GM18502 (cell line): Measurements from ENCODE around the gene RCBTB1.
"Not testable (repeated sequence)": the region's sequence is repeated elsewhere in the genome, so short reads cannot be mapped to it uniquely, and the experiment has no call there.

ENCODE experiments used
- ATAC-seq: cut with Tn5 transposase; IDR thresholded peaks from one replicate; pipeline ENCODE4 v1.9.1; 2021; ENCODE audit warnings: mild to moderate bottlenecking; ENCODE audit not compliant: unreplicated experiment, poor library complexity

RCBTB1 gene

DNA sequence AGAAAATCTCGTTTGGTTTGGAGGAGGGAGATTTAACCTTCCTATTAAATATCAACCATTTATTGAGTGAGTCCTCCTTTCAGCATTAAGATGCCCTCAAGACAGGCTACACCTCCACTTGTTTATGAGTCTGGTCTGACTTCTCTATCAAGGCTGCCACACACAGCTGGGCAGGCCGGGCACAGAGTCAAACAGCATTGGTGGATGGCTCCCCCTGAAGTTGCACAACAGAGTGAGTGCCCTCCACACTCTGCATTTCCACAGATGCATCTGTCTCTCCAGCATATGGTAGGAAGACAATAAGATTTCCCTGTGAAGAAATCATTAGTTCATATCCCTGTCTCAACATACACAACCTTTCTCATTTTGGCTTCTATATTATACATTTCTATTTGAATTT is 58.2 kb downstream of the RCBTB1 start:
- no peak for ATAC-seq

DNA sequence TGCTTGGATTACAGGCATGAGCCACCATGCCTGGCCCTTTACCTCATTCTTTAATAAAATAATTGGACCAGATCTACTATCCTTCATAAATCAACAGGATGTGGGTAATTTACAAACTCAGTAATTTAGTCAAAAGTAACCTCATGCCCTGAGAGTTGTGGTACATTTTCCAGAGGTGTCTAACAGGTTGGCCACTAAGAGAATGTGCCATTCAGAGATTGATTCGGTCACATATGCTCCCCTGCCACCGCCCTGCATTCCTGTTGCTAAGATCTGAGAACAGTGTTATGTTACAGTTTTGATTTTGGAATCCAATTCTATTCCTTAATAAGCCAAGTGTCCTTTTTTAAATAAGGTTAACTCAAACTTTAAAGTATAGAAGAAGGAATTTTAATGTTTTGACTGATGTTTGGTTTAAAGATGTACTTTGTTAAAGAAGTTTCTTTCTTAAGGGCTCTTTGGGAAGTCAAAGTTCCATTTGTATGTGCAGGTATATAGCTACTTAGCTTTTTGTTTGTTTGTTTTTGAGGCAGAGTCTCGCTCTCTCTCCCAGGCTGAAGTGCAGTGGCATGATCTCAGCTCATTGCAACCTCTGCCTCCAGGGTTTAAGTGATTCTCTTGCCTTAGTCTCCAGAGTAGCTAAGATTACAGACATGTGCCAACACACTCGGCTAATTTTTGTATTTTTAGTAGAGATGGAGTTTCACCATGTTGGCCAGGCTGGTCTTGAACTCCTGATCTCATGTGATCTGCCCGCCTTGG is 60.4 kb downstream of the RCBTB1 start:
- ATAC-seq: no peak

DNA sequence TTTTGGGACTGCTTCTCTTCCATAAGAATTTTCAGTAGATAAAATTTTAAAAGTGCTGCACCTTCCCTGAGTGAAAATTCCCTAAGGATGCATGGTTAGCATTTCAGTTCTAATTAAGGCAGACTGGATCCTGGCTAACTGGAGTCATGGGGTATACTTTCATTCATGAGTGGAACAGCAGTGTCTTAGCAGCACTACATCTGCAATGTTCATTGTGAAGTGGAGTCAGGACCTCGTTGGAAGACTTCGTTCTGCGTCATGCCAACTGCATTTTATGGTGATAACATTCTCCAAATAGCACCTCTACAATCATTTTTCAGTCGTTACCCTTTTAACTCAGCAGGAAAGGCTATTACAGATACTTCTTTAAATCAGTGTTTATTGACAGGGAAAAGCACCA is 64.1 kb downstream of the RCBTB1 start:
- no peak for ATAC-seq

DNA sequence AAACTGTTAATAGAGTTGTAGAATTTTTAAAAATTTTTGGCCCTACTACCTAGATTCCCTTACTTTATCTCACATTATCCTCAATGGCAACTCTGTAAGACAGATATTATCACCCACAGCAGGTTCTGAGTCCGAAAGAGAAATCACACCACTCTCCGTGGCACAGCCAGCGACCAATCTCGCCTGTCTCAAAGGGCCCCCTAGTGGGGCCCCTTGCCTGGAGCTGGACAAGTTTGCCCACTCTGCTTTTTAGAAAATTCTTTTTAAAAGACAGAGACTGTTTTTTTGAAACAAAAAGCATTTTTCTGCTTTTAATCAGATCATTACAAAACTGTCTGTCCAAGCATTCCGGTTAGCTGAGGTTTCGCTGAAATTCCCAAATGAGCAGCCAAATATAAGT is 67.9 kb downstream of the RCBTB1 start:
- ATAC-seq: no peak

DNA sequence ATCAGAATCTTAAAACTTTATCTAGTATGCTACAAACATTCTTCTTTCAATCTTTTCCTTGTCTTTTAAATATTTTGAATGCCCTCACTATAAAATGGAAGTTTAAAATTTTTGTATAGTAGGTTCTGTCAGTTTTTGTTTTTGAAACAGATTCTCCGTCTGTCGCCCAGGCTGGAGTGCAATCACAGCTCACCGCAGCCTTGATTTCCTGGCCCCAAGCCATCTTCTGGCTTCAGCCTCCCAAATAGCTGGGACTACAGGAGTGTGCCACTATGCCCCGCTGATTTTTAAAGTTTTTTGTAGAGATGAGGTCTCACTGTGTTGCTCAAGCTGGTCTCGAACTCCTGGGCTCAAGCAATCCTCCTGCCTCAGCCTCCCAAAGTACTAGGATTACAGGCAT is 68.9 kb downstream of the RCBTB1 start:
- ATAC-seq: no peak

DNA sequence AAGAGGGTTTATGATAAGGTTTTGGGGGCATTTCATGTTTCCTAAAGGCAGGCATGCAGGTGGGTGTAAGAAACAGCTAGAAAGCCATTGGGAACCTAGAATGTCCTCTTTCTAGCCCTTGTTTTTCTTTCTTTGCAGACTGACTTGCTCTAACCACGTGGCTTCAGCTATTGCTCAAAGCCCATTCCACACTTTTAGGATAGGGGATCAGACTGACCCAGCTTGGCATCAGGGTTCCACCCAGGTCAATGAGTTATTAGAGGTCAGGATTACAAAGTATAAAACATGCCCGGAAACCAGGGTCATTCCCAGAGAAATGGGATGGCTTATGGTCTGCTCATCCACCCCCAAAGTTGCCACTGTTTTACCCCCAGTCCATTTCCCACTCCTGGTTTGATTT is 72.8 kb downstream of the RCBTB1 start:
- ATAC-seq: no peak

DNA sequence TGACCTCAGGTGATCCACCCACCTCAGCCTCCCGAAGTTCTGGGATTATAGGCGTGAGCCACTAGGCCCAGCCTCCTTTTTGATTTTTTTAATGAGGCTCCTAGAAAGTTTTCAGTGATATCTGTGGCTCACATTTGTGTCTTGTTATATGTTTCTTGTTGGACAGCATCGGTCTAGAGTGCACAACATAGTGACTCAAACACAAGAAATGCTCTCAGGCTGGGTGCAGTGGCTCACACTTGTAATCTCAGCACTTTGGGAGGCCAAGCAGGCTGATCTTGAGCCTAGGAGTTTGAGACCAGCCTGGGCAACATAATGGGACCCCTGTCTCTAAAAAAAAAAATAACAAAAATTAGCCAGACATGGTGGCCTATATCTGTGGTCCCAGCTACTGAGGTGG is 81.4 kb downstream of the RCBTB1 start:
- no peak for ATAC-seq

DNA sequence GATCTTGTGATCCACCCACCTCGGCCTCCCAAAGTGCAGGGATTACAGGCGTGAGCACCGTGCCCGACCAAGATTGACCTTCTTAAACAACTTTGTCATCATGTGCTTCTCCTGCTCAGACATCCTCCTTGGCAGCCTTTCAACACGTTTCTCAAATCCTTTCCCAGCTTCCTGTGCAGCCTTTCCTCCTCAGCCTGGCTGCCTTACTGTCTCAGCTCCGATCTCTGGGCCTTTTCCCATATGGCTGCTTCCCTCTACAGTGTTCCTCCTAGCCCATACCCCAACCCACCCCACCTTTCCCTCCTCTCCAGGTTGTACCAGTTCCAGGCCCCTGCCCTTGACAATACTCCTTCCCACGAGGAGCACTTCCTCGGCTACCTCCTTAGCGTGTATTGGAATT is 82.4 kb downstream of the RCBTB1 start:
- no peak for ATAC-seq

DNA sequence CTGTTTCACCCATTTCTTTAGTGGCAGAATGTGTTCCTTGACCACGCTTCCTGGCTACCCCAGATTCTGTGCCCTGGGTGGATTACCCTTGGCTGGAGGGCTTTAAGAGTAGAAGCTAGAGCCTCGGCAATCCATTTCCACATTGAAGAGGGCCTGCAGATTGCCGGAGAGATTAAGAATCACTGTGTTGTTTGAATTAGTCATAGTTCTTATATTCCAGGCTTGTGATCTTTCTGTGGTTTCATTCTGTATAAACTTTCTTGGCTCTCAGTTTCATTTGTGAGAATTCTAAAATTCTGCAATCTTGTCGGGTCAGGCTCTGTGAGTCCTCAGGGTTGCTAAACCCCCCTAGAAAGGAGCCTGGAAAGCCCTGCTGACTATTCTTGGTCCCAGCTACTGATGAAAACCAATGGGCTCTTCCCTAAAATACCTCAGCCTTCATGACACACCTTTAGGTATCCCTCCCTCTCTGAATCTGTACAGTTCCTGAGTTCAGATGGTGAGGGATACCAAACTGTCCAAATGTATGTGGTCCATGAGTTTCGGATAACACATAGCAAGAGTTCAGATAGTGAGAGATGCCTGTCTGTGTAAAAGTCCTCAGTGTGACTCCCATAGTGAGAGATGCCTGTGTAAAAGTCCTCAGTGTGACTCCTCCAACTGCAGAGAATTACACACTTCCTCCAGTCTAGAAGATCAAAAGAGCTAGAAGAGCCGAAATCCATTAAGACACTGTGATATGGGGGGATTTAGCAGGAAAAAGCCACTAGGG is 85.3 kb downstream of the RCBTB1 start:
- ATAC-seq: no peak

DNA sequence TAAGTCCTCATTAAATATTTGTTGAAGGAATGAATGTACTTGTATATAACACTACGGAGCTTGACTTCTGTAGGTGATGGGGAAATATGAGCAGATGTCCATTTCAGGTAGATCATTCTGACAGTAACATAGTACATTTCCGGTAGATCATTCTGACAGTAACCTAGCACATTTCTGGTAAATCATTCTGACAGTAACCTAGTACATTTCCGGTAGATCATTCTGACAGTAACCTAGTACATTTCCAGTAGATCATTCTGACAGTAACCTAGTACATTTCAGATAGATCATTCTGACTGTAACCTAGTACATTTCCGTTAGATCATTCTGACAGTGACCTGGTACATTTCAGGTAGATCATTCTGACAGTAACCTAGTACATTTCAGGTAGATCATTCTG is 87.2 kb downstream of the RCBTB1 start:
- no peak for ATAC-seq

DNA sequence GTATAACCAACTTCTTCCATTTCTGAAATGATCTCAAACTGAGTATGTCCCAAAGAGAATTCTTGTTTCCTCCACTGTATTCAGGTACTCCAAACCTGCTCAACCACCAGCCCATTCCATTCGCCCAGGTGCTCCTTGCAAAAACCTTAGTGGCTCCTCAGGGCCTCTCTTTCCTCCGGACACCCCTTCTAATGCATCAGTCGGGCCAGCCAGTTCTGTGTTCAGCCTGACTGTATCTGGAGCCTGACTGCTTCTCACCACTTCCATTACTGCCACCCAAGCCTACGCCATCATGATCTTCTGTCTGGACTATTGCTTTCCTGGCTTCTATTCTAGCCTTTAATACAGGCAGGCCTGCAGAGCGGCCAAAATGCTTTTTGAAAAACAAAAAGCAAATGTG is 88.1 kb downstream of the RCBTB1 start:
- ATAC-seq: no peak

DNA sequence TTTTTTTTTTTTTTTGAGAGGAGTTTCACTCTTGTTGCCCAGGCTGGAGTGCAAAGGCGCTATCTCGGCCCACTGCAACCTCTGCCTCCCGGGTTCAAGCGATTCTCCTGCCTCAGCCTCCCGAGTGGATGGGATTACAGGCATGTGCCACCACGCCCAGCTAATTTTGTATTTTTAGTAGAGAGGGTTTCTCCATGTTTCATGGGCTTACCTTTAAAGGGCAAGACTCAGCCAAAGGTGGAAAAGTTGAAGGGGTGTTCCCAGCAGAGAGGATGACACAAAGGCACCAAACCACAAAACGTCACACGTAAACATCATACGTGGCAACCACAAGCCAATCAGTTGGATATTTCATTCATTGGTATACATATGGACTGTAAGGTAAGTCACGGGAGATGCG is 88.5 kb downstream of the RCBTB1 start:
- not testable (repeated sequence) for ATAC-seq

DNA sequence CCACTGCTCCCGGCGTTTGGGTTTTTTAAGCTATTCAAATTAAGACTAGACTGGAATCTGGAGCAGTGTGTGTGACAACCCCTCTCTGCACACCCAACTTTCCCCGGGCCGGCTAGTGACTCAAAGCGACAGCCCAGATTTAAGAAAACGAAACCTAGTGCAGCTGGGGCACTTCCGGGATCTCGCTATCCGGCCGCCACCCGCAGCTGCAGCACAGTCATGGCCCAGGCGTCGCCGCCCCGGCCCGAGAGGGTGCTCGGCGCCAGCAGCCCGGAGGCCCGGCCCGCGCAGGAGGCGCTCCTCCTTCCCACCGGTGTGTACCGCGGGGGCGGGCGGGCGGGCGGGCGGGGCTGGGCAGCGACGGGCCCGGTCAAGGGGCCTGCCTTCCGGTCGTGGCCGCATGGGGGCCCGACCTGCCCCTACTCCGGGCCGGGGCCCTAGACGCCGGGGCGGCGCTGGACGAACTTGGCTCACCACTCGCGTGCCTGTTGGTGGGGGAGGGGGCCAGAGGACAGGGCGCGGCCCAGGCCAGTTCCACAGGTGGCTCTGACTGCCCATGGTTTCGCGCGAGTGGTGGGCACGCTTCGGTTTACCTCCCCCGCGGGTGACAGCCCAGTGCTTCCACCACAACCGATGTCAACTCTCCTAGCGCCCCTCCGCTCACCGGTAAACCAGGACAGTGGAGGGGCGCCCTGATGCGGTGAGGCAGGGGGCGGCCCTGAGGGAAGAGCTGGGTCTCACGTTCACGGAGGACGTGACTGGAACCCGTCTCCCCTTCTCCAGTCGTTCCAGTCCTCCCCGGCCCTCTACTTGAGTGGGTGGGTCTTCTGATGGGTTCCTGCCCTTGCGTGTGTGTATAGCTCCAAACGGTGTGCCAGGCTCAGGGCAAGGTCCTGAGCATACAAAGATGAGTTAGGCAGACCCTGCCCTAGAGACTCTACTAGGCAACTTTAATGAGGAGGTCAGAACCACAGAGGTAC is 89.3 kb downstream of the RCBTB1 start, which contains the start of gene PHF11:
PHF11 (plus strand) TSS at position 171 of the 980 bp plus-strand sequence; CDS start at position 220, 49 bp downstream.
- peak; percentile 86 for ATAC-seq

DNA sequence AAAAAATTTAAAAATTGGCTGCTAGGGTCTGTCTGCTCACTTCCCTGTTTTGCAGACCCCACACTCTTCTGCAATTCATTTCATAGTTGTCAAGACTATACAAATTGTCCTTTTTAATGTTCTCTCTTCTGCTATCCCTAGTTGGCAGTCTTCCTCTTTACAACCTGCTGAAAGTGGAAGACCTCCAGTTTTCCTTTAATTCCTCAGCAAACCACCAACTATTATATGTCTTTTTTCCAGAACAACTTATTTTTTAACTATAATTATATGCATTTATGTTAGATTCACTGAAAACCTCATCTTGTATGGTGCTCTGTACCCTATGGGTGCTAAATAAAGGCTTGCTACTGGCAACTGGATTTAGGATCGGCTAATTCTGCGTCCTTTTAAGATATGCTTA is 90.7 kb downstream of the RCBTB1 start:
- ATAC-seq: no peak

DNA sequence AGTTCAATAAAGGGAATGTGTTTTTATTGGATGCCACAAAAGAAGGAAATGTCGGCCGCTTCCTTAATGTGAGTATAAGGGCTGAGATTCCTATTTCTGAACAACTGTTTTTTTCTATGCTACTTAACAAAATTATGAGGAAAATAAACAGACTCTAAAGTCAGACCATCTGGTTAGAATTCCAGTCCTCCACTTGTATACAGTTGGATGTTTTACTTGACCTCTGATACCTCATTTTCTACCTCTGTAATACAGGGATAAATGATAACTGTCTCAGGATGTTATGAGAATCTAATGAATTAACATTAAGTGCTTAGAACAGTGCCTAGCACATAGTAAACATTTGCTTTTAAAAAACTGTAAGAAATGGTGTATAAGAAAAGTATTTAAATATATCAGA is 96.8 kb downstream of the RCBTB1 start:
- ATAC-seq: no peak
